ENCODE results near the gene NAPB. TPM values are rescaled to one million over a fixed set of nuclear protein-coding genes. Genes with fewer than 3 reads are reported as not detected.

NAPB gene
- polyA plus RNA-seq, 1 experiment = 6.4 TPM

DNA sequence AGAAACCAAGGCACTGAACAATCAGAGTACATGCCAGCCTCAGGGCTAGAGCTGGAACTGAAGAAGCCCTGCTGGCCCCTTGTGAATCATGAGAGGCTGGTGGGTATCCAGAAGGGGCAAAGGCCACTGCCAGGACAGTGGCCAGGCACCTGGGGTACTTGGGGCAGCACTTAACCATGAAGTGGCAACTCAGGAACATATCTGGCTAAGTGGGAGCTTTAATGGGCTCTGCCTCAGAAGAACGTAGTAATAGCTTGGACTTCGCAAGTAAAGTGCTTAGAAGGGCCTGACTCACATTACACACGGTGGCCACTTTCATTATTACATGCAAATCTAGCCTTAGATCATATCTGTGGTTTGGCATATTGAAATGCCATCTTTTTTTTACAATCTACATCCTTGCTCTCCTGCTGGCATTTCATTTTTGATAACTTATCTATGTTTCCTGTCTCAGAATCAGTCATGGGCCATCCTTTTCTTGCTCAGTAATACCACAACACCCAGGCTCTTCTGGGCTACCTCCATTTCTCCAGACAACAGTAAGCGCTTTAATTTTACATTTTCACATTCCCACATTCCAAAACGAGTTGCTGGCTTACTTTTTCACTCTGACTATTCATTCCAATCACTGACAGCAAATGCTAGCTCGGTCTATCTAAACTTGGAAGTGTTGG is 21.6 kb downstream of the NAPB start:
- Histone ChIP-seq H3K27ac (ENCODE audit: low read depth, low read length) (no peak overlapping the region), H3K27me3 (ENCODE audit: control insufficient read depth, insufficient read depth, low read length) (no peaks in the 10 kb centered on the region), H3K4me3 (ENCODE audit: low read depth, low read length) (no peak overlapping the region), H3K9me3 (ENCODE audit: control insufficient read depth, insufficient read depth, low read length) (no peaks in the 10 kb centered on the region)
- no peak for DNase-seq (ENCODE audit: low read depth, low spot score)
- CTCF ChIA-PET = interaction anchor here (0.5 to 1.6 kb wide), 5 partner anchors 12 to 209 kb away, joined by 3 to 5 read pairs (median 3); no protein-coding TSS in a partner anchor
- POLR2A ChIA-PET = interaction anchor here (1.0 kb wide), 1 partner anchor 22 kb away, joined by 3 read pairs; the partner anchor contains the start of gene NAPB
- TF ChIP-seq, protein P1, sequence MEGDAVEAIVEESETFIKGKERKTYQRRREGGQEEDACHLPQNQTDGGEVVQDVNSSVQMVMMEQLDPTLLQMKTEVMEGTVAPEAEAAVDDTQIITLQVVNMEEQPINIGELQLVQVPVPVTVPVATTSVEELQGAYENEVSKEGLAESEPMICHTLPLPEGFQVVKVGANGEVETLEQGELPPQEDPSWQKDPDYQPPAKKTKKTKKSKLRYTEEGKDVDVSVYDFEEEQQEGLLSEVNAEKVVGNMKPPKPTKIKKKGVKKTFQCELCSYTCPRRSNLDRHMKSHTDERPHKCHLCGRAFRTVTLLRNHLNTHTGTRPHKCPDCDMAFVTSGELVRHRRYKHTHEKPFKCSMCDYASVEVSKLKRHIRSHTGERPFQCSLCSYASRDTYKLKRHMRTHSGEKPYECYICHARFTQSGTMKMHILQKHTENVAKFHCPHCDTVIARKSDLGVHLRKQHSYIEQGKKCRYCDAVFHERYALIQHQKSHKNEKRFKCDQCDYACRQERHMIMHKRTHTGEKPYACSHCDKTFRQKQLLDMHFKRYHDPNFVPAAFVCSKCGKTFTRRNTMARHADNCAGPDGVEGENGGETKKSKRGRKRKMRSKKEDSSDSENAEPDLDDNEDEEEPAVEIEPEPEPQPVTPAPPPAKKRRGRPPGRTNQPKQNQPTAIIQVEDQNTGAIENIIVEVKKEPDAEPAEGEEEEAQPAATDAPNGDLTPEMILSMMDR (IDR thresholded peaks at IDR 0.05; ENCODE audit: low read depth, low read length) = 0 out of 2 replicates have a peak, but pooled peaks have one; percentile 7

DNA sequence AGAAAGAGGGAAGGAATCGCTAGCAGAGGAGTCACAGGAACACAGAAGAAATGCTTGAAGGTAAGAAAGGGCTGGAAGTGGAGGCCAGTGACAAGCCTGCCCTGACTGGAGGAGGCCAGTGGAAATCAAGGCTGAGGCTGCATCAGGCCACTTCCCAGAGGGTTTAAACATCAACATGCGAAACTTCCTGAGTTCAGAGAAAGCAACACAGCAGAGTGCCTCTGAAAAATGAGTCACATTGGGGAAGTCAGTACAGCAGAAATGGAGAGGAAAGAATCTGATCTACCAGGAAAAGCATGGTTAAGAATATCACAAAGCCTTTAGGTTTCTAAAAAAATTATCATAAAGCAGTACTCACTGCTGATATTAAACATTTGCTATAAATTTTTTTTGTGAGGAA is 23.3 kb downstream of the NAPB start:
- no peak overlapping the region for H3K4me3 ChIP-seq (ENCODE audit: low read depth, low read length)
- CTCF ChIA-PET = no interaction called here
- POLR2A ChIA-PET = no interaction called here
- H3K27ac ChIP-seq (ENCODE audit: low read depth, low read length) = peak overlapping the region; percentile 49
- peak; percentile 11 for DNase-seq (ENCODE audit: low read depth, low spot score)
- no peaks in the 10 kb centered on the region for H3K27me3 ChIP-seq (ENCODE audit: control insufficient read depth, insufficient read depth, low read length)
- TF ChIP-seq, protein P1 (IDR thresholded peaks at IDR 0.05; ENCODE audit: low read depth, low read length) = no peak
- no peaks in the 10 kb centered on the region for H3K9me3 ChIP-seq (ENCODE audit: control insufficient read depth, insufficient read depth, low read length)

DNA sequence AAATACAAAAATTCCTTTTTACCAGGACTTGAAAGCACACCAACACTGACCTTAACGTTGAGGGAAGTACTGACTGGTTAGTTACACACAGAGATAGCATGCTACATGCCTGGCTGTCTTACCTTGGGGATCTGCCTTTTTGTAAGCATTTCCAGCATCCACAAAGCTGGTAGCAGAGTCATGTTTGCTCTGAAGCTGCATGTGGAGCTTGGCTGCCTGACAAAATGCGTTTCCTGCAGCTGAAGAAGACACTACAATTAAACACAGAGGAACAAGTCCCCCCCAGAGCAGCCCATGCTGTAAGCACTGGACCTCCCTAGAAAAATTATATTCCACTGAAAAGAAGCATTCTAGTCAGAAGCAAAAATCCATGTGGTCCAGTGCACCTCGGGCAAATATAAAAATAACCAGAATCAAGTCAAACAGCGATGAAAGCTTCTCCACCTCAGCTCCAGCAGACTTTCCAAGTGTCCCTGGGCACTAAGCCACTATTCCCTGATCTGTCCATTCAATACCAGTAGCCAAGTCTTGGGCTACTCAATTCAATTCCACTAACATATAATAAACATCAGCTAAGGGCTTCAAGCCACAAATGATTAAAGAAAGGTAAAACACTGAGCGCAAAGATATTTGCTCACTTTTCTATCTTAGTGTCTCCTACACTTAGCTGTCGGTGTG is 24.2 kb downstream of the NAPB start:
- H3K27ac ChIP-seq (ENCODE audit: low read depth, low read length) = no peak overlapping the region
- no peaks in the 10 kb centered on the region for H3K9me3 ChIP-seq (ENCODE audit: control insufficient read depth, insufficient read depth, low read length)
- H3K4me3 ChIP-seq (ENCODE audit: low read depth, low read length) = no peak overlapping the region
- DNase-seq (ENCODE audit: low read depth, low spot score) = no peak
- TF ChIP-seq, protein P1 (IDR thresholded peaks at IDR 0.05; ENCODE audit: low read depth, low read length) = no peak
- no peaks in the 10 kb centered on the region for H3K27me3 ChIP-seq (ENCODE audit: control insufficient read depth, insufficient read depth, low read length)
- ChIA-PET POLR2A (no interaction called here), CTCF (no interaction called here)

DNA sequence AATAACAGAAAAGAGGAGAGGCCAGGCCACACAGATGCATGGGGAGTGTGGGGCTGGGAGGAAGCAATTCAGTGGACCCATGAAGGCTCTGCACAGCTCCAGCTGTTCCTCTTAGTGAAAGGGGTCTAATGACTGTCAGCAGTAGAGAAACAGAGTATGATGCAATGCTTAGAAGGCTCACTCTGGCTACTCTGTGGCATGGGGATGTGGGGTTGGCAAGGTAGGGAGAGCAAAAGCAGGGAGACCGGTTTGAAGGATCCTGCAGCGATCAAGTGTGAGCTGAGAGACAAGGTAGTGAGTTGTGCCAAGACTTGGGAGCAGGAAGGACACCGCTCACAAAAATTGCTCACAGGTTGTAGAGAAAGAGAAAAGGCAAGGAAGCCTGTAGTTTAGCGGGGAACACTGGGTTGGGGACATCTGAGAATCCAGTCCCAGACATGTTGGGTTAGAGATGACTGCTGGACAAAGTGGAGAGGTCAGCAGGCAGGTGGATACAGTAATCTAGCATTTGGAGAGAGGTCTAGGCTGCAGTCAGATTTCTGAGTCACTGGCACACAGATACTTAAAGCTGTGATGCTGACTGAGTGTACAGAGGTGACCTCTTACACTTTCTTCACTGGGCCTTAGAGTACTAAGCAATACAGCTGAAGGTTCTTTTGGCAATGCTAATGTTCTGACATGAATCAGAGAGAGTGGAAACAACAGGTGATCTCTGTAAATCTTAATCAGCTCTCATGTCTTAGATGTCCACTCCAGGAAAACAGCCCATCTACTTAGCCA is 27.1 kb downstream of the NAPB start:
- Histone ChIP-seq H3K4me3 (ENCODE audit: low read depth, low read length) (no peak overlapping the region), H3K27ac (ENCODE audit: low read depth, low read length) (no peak overlapping the region), H3K9me3 (ENCODE audit: control insufficient read depth, insufficient read depth, low read length) (no peaks in the 10 kb centered on the region), H3K27me3 (ENCODE audit: control insufficient read depth, insufficient read depth, low read length) (no peaks in the 10 kb centered on the region)
- POLR2A ChIA-PET = no interaction called here
- TF ChIP-seq, protein P1 (IDR thresholded peaks at IDR 0.05; ENCODE audit: low read depth, low read length) = no peak
- CTCF ChIA-PET = no interaction called here
- no peak for DNase-seq (ENCODE audit: low read depth, low spot score)
